ENCODE measurements around the gene BDKRB2. TPM values are rescaled to one million over a fixed set of nuclear protein-coding genes. Genes with fewer than 3 reads are reported as not detected.

BDKRB2 gene
- total RNA-seq, 1 experiment from 2014 or later = 0.21 TPM

GRCh38 chr14:96270565-96271420, 66.2 kb downstream of the BDKRB2 start:
- no TSS peak for BruUV-seq (replicated peaks)
- Histone ChIP-seq H3K4me3 (ENCODE audit: low read depth, low read length, poor library complexity, severe bottlenecking) (no peak overlapping the region), H3K36me3 (ENCODE audit: insufficient read depth, low read length, poor library complexity, severe bottlenecking) (no peaks in the 10 kb centered on the region), H3K27ac (ENCODE audit: low read depth, low read length, poor library complexity, severe bottlenecking) (no peak overlapping the region), H3K9me3 (ENCODE audit: low read depth, low read length, poor library complexity, severe bottlenecking) (no peaks in the 10 kb centered on the region), H3K27me3 (replicated peaks; ENCODE audit: insufficient read depth, low read depth, low read length, poor library complexity) (no peaks in the 10 kb centered on the region), H3K4me1 (ENCODE audit: insufficient read depth, low read length, poor library complexity, severe bottlenecking) (peaks cover 19% of the 10 kb centered on the region)
- TF ChIP-seq EZH2 (IDR thresholded peaks at IDR 0.05; ENCODE audit: borderline replicate concordance, low read depth, low read length, poor library complexity, severe bottlenecking) = no peak
- no peak for TF ChIP-seq CTCF (conservative IDR thresholded peaks at IDR 0.05; ENCODE audit: low read depth, low read length)
- ChIA-PET POLR2A (ENCODE audit: low non-redundant PET) (no interaction called here), CTCF (no interaction called here)
- DNase-seq (ENCODE audit: low spot score) = no peak
- intact Hi-C loops (cut with micrococcal nuclease; ENCODE audit: unreplicated experiment) = loop anchor here (10.0 kb wide), 1 partner anchor 706 kb away; no protein-coding TSS in a partner anchor

DNA sequence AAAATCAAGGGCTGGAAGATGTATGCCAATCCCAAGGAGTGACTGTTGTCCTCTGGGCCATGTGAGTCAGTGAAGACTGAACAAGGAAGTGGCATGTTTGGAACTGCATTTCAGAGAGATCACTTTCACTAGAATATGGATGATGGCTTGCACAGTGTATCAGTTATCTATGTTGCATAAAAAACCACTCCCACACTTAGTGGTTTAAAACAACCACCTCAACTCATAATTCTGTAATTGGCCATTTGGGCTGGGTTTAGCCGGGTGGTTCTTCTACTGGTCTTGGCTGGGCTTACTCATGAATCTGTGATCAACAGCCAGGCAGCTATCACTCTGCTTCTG, 66.8 kb downstream of the BDKRB2 start:
- no peak for DNase-seq (ENCODE audit: low spot score)
- CTCF ChIA-PET = no interaction called here
- no peaks in the 10 kb centered on the region for H3K36me3 ChIP-seq (ENCODE audit: insufficient read depth, low read length, poor library complexity, severe bottlenecking)
- H3K27ac ChIP-seq (ENCODE audit: low read depth, low read length, poor library complexity, severe bottlenecking) = no peak overlapping the region
- no peak overlapping the region for H3K4me3 ChIP-seq (ENCODE audit: low read depth, low read length, poor library complexity, severe bottlenecking)
- POLR2A ChIA-PET (ENCODE audit: low non-redundant PET) = no interaction called here
- peaks cover 17% of the 10 kb centered on the region for H3K4me1 ChIP-seq (ENCODE audit: insufficient read depth, low read length, poor library complexity, severe bottlenecking)
- H3K9me3 ChIP-seq (ENCODE audit: low read depth, low read length, poor library complexity, severe bottlenecking) = no peaks in the 10 kb centered on the region
- TF ChIP-seq CTCF (conservative IDR thresholded peaks at IDR 0.05; ENCODE audit: low read depth, low read length) = no peak
- no peak for TF ChIP-seq EZH2 (IDR thresholded peaks at IDR 0.05; ENCODE audit: borderline replicate concordance, low read depth, low read length, poor library complexity, severe bottlenecking)
- intact Hi-C loops (cut with micrococcal nuclease; ENCODE audit: unreplicated experiment) = loop anchor here (10.0 kb wide), 1 partner anchor 707 kb away; no protein-coding TSS in a partner anchor
- H3K27me3 ChIP-seq (replicated peaks; ENCODE audit: insufficient read depth, low read depth, low read length, poor library complexity) = no peaks in the 10 kb centered on the region
- no TSS peak for BruUV-seq (replicated peaks)

DNA sequence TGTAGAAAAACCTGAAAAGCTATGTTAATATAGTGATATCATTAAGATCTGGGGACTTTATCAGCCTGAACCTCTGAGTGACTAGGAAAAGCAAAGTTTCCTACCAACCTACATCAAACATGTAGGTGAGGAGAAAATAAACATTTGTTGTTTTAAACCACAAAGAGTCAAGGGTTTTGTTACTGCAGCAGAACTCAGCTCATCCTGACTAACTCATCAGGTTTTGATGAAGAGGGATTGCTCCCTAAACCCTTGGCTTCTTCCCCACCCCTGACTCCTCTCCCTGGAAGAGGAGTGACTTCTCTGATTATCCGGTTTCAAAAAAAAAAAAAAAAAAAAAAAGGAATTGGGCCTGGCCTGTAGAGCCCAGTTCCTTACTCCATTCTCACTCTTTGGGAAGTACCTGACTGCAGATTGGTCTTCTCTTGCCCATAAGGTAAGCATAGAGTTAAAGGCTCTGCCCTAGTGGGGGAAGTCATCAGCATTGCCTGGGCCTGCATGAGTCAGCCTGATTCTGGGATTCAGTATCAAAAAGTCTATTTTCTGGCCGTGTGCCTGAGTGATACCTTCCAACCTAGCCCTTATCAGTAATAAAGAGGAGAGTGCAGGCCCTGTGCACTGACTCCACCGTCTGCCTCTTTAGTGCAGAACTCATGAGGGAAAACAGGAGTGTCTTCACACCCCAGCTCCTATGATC, 68.3 kb downstream of the BDKRB2 start:
- DNase-seq (ENCODE audit: low spot score) = no peak
- Histone ChIP-seq H3K4me1 (ENCODE audit: insufficient read depth, low read length, poor library complexity, severe bottlenecking) (peaks cover 6% of the 10 kb centered on the region), H3K36me3 (ENCODE audit: insufficient read depth, low read length, poor library complexity, severe bottlenecking) (no peaks in the 10 kb centered on the region), H3K27me3 (replicated peaks; ENCODE audit: insufficient read depth, low read depth, low read length, poor library complexity) (no peaks in the 10 kb centered on the region), H3K27ac (ENCODE audit: low read depth, low read length, poor library complexity, severe bottlenecking) (no peak overlapping the region), H3K9me3 (ENCODE audit: low read depth, low read length, poor library complexity, severe bottlenecking) (no peaks in the 10 kb centered on the region), H3K4me3 (ENCODE audit: low read depth, low read length, poor library complexity, severe bottlenecking) (no peak overlapping the region)
- TF ChIP-seq CTCF (conservative IDR thresholded peaks at IDR 0.05; ENCODE audit: low read depth, low read length) (no peak), EZH2 (IDR thresholded peaks at IDR 0.05; ENCODE audit: borderline replicate concordance, low read depth, low read length, poor library complexity, severe bottlenecking) (no peak)
- POLR2A ChIA-PET (ENCODE audit: low non-redundant PET) = no interaction called here
- CTCF ChIA-PET = interaction anchor here (0.5 to 1.4 kb wide), 2 partner anchors 127 to 172 kb away, joined by 3 to 8 read pairs; no protein-coding TSS in a partner anchor
- intact Hi-C loops (cut with micrococcal nuclease; ENCODE audit: unreplicated experiment) = loop anchor here (10.0 kb wide), 1 partner anchor 708 kb away; no protein-coding TSS in a partner anchor
- BruUV-seq (replicated peaks) = no TSS peak

All from A673 (cell line).